ENCODE data around the gene CENPT. TPM values are rescaled to one million over a fixed set of nuclear protein-coding genes. Genes with fewer than 3 reads are reported as not detected.

CENPT gene
- total and polyA plus RNA-seq, 2 of the 13 experiments (the other 11 are each of a cell fraction or from before 2014, with no cell fraction given), result 40.9 to 43.3 TPM

DNA sequence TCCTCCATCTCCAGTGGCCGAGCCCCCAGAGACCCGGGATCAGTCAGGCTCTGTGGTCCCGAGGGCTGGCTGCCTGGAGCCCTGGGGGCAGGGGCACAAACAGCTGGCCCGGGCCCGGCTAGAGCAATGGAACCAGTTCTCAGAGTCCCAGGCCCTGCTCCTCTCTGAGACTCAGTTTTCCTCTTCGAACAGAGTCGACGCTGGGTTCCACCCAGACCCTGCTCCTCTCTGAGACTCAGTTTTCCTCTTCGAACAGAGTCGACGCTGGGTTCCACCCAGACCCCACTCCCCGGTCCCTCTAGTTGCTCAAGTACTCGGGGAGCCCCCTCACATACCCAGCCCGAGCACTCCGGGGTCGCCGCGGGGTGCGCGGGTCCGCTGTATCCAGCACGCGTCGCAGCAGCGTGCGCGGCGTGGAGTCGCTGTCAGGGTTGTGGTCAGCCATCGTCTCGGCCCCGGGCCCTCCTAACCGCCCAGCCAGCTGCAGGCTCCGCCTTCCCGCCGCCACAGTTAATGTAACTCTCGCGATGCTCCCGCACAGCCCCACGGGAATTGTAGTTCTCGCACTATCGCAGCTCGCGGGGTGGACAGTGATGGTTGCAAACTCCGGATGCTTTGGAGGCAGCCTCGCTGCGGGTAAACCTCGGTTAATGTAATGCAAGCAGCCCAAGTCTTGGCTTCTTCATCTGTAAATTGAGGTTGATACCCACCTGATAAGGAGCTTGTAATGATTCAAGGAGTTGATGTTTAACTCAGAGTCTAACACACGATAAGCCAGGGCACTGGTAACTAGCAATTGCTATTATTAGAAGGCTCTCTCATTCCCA, 13.9 kb downstream of the CENPT start (continued):
- TF ChIP-seq ZBTB34 (CRISPR knock-in tag; IDR thresholded peaks at IDR 0.05) (peak; percentile 72), ZNF670 (CRISPR knock-in tag; IDR thresholded peaks at IDR 0.05; ENCODE audit: borderline replicate concordance) (peak; percentile 75; the same call in 1 of the 2 replicates), DNMT1 (CRISPR knock-in tag; IDR thresholded peaks at IDR 0.05) (no peak), ZNF274 (CRISPR knock-in tag; IDR thresholded peaks at IDR 0.05) (peak; percentile 94), PCBP1 (IDR thresholded peaks at IDR 0.05; ENCODE audit: borderline replicate concordance, low read depth, low read length) (no peak), RFX3 (CRISPR knock-in tag; IDR thresholded peaks at IDR 0.05) (no peak), FOXO1 (CRISPR knock-in tag; IDR thresholded peaks at IDR 0.05) (peak; percentile 33), SIN3A (IDR thresholded peaks at IDR 0.05; ENCODE audit: borderline replicate concordance, low read depth, low read length) (peak; percentile 88; the same call in 1 of the 2 replicates), TBX3 (IDR thresholded peaks at IDR 0.05; ENCODE audit: borderline replicate concordance) (no peak), ONECUT2 (CRISPR knock-in tag; IDR thresholded peaks at IDR 0.05) (no peak), BCL3 (CRISPR knock-in tag; IDR thresholded peaks at IDR 0.05) (peak; percentile 93), ZNF33B (CRISPR knock-in tag; IDR thresholded peaks at IDR 0.05) (peak; percentile 78), NR1H2 (CRISPR knock-in tag; IDR thresholded peaks at IDR 0.05; ENCODE audit: borderline replicate concordance, low read depth) (0 out of 2 replicates have a peak, but pooled peaks have one; percentile 45), ZBTB7B (CRISPR knock-in tag; IDR thresholded peaks at IDR 0.05) (0 out of 2 replicates have a peak, but pooled peaks have one; percentile 34), RORA (CRISPR knock-in tag; IDR thresholded peaks at IDR 0.05) (no peak), NR2F2 (IDR thresholded peaks at IDR 0.05; ENCODE audit: borderline replicate concordance, low read depth) (no peak), HNF4A (CRISPR knock-in tag; IDR thresholded peaks at IDR 0.05) (no peak), ZNF354B (CRISPR knock-in tag; IDR thresholded peaks at IDR 0.05) (0 out of 2 replicates have a peak, but pooled peaks have one; percentile 14), MED13 (CRISPR knock-in tag; IDR thresholded peaks at IDR 0.05) (peak; percentile 46; the same call in 1 of the 2 replicates), ZNF260 (CRISPR knock-in tag; IDR thresholded peaks at IDR 0.05; ENCODE audit: borderline replicate concordance, low read depth) (0 out of 2 replicates have a peak, but pooled peaks have one; percentile 51), CBX2 (IDR thresholded peaks at IDR 0.05; ENCODE audit: low read depth, low read length) (no peak), CBX2 (CRISPR knock-in tag; IDR thresholded peaks at IDR 0.05; ENCODE audit: low read depth) (no peak), ZNF160 (CRISPR knock-in tag; IDR thresholded peaks at IDR 0.05) (peak; percentile 82; the same call in 1 of the 2 replicates), ARID2 (CRISPR knock-in tag; IDR thresholded peaks at IDR 0.05; ENCODE audit: borderline replicate concordance) (peak; percentile 98), NONO (IDR thresholded peaks at IDR 0.05) (no peak), NONO (CRISPR knock-in tag; conservative IDR thresholded peaks at IDR 0.05) (peak; percentile 92)
- TF ChIP-seq, protein P1, sequence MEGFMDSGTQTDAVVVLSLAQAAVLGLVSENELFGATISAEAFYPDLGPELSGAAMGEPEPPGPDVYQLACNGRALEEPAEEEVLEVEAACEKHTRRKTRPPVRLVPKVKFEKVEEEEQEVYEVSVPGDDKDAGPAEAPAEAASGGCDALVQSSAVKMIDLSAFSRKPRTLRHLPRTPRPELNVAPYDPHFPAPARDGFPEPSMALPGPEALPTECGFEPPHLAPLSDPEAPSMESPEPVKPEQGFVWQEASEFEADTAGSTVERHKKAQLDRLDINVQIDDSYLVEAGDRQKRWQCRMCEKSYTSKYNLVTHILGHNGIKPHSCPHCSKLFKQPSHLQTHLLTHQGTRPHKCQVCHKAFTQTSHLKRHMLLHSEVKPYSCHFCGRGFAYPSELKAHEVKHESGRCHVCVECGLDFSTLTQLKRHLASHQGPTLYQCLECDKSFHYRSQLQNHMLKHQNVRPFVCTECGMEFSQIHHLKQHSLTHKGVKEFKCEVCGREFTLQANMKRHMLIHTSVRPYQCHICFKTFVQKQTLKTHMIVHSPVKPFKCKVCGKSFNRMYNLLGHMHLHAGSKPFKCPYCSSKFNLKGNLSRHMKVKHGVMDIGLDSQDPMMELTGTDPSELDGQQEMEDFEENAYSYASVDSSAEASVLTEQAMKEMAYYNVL (CRISPR knock-in tag; IDR thresholded peaks at IDR 0.05; ENCODE audit: borderline replicate concordance), result peak; percentile 76; the same call in 1 of the 2 replicates
